GM18508 (cell line): ENCODE data around the gene NSUN6.

Experiments
- ATAC-seq: cut with Tn5 transposase; IDR thresholded peaks from one replicate; pipeline ENCODE4 v1.9.1; 2021; ENCODE audit warnings: moderate number of reproducible peaks; ENCODE audit not compliant: insufficient read depth, unreplicated experiment

Gene NSUN6

DNA sequence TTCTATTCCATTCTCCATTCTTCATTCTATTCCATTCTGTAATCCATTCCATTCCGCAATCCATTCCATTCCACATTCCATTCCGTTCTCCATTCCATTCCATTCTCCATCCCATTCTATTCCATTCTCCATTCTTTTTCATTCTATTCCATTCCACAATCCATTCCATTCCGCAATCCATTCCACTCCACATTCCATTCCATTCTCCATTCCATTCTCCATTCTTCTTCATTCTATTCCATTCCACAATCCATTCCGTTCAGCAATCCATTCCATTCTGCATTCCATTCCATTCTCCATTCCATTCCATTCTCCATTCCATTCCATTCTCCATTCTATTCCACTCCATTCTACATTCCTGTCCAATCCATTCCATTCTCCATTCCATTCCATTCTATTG is 85.2 kb downstream of the NSUN6 start:
- ATAC-seq: no peak

DNA sequence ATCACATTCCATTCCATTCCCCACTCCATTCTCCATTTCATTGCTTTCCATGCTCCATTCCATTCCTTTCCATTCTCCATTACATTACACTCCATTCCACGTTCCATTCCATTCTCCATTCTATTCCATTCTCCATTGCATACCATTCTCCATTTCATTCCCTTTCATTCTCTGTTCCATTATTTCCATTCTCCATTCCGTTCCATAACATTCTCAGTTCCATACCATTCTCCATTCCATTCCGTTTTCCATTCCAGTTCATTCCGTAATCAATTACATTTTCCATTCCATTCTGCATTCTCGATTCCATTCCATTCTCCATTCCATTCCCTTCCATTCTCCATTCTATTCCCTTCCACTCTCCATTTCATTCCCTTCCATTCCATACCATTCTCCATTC is 86.4 kb downstream of the NSUN6 start:
- ATAC-seq: no peak

DNA sequence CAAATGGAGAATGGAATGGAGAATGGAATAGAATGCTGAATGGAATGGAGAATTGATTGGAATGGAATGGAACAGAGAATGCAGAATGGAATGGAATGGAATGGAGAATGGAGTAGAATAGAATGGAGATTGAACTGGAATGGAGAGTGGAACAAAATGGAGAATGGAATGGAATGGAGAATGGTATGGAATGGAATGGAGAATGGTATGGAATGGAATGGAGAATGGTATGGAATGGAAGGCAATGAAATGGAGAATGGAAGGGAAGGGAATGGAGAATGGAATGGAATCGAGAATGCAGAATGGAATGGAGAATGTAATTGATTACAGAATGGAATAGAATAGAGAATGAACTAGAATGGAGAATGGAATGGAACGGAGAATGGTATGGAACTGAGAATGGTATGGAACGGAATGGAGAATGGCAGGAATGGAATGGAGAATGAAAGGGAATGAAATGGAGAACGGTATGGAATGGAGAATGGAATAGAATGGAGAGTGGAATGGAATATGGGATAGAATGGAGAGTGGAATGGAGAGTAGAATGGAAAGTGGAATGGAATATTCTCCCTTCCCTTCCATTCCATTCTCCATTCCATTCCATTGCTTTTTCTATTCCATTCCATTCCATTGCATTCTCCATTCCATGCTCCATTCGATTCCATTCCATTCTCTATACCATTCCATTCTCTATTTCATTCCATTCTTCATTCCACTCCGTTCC is 88.2 kb downstream of the NSUN6 start:
- ATAC-seq: no peak

- ATAC-seq: no peak
Measured at GRCh38 chr10:18561861-18562551, 89.4 kb downstream of the NSUN6 start.

DNA sequence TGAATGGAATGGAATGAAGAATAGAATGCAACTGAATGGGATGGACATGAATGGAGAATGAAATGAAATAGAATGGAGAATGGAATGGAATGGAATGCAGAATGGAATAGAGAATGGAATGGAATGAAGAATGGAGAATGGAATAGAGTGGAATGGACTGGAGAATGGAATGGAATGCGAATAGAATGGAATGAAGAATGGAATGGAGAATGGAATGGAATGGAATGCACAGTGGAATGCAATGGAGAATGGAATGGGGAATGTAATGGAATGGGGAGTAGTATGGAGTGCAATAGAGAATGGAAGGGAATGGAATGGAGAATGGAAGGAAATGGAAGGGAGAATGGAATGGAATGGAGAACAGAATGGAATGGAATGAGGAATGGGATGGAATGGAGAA is 93.4 kb downstream of the NSUN6 start:
- no peak for ATAC-seq

- ATAC-seq: no peak
Measured at GRCh38 chr10:18556522-18557147, 94.8 kb downstream of the NSUN6 start.

DNA sequence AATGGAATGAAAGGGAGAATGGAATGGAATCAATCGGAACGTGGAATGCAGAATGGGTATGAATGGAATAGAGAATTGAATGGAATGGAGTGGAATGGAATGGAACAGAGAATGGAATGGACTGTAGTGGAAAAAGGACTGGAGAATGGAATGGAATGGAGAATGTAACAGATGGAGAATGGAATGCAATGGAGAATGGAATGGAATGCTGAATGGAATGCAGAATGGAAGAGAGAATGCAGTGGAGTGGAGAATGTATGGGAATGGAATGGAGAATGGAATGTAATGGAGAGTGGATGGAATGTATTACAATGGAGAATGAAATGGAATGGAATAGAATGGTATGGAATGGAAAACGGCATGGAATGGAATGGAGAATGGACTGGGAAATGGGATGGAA is 96.9 kb downstream of the NSUN6 start:
- ATAC-seq: no peak

DNA sequence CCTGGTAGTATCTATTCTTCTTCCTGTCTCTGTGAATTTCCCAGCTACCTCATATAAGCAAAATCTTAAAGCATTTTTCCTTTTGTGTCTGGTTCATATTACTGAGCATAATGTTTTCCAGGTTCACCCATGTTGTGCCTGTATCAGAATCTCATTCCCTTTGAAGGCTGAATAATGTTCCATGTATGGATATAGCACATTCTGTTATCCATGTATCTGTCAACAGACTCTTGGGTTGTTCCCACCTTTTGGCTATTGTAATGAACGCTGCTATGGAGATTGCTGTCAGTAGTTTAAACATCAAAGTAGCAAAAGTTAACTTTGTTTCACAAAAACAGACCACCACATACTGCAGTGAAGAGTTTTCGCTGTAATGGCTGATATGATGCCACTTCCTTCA is 99.9 kb downstream of the NSUN6 start:
- ATAC-seq: no peak

GRCh38 chr10:18549105-18549504 is 102.3 kb downstream of the NSUN6 start:
- no peak for ATAC-seq

GRCh38 chr10:18545621-18546305 is 105.6 kb downstream of the NSUN6 start:
- ATAC-seq: no peak

- no peak for ATAC-seq
Measured at GRCh38 chr10:18542832-18543231, 108.6 kb downstream of the NSUN6 start.

DNA sequence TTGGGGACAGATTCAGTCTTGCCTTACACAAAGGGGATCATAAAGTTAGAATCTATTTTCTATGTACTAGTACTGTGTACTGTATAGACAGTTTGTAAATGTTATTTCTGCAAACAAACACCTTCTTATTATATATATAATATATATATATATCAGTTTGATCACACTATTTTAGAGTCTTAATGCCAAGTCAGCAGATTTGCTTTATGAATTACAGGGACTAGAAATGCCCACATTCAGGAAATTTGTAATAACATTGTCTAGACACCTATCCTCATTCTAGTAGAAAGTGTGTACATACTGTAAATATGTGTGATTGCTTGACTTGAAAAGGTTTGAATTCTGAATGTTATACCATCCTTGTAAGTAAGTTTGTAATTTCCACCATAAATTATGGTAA is 111.2 kb downstream of the NSUN6 start:
- ATAC-seq: no peak

GRCh38 chr10:18539335-18539734 is 112.1 kb downstream of the NSUN6 start:
- no peak for ATAC-seq

GRCh38 chr10:18533896-18534295 is 117.5 kb downstream of the NSUN6 start:
- ATAC-seq: no peak

DNA sequence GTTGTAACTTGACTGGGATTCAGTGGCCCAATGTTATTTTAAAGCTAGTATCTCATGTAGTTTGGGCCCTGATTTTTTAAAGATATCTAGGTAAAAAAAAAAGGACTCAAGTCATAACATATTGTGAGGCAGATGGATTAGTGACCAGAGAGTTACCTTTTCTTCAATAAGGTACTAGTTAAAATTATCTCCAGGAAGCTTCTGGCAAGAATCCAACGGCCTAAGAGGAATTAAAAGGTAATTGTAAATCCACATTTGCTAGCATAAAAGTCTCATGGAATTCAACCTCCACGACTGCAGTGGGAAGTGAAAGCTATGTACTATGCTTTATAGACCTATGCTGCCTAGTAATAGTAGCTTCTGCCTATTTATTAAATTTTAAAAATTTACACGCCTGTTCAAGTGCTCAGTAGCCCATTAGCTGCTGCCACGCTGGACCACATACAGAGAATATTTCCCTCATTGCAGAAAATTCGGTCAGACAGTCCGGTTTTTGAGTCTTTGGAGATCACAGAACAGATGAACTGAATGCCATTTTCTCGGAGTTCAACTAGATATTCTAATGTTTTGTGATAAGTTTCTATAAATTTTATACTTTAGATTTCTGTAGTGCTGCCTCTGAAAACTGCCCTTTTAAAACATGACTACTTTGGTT is 118.4 kb downstream of the NSUN6 start:
- no peak for ATAC-seq

DNA sequence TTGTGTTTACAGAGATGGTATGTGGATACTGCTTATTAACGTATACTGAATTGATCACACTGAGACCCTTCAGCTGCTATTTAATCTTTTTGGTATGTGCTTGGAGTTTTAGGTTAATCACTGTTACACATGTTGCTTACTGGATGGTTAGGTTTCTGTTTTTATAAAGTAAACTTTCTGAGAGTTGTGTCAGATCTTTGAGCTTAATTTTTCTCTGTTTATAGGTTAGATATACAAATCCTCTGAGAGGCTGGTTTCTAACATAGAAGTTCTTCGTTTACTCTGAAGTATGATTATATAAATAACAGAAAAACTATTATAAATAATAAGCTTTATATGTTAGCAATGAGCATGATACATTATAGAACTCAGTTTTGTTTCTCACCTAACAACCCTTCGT is 123.1 kb downstream of the NSUN6 start:
- no peak for ATAC-seq

- ATAC-seq: no peak
Measured at GRCh38 chr10:18527687-18528086, 123.7 kb downstream of the NSUN6 start.

DNA sequence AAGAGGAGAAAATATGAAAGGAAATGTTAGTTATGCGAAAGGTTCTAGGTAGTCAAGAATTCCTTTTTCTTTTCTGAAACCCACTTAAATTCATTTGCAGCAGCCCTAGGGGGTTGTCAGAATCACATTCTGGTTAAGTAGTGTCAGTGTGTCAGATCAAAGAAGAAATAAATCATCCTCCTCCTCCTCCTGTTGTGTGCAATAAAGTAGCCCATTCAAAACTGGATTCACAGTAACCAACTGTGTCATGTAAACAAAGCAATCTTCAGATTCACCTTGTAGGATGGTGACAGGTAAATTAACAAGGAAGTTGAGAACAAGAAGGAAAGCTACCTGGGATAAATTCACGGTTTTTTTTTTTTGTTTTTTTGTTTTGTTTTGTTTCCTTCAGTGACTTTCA is 127.5 kb downstream of the NSUN6 start:
- ATAC-seq: no peak

GRCh38 chr10:18523025-18523424 is 128.4 kb downstream of the NSUN6 start:
- ATAC-seq: no peak

- no peak for ATAC-seq
Measured at GRCh38 chr10:18516851-18517250, 134.5 kb downstream of the NSUN6 start.

GRCh38 chr10:18514537-18514936 is 136.8 kb downstream of the NSUN6 start:
- no peak for ATAC-seq
